HepG2 (cell line): Measurements from ENCODE around the gene VSX1. TPM values are rescaled to one million over a fixed set of nuclear protein-coding genes. Genes with fewer than 3 reads are reported as not detected.

Experiments
- ATAC-seq: fragments of 200-7000 bp; cut with Tn5 transposase; 3 replicates; pipeline ENCODE4 v1.9.1; 2020; ENCODE audit warnings: mild to moderate bottlenecking, moderate library complexity
- BruUV-seq: library from RNA; stranded (reverse); fragments of 400-500 nt; replicated peaks from 2 replicates; lab custom pipeline; 2021; lab: Mats Ljungman, UMichigan
- CTCF ChIA-PET: fragments of 300-600 bp; formaldehyde crosslinking; extraction: SDS; loops from one replicate; lab custom pipeline; 2021; ENCODE audit warnings: low total read pairs, inconsistent platforms, low intra/inter-chr PET ratio; lab: Yijun Ruan, JAX
- POLR2A ChIA-PET: fragments of 350-600 bp; sonication (Branson Sonifier 250); formaldehyde crosslinking; loops from one replicate; lab custom pipeline; 2020; ENCODE audit warnings: antibody characterized with exemption, inconsistent platforms; lab: Yijun Ruan, JAX
- DNase-seq: peaks from one replicate; pipeline ENCODE4 v3.0.0-alpha.2; 2015; ENCODE audit warnings: low spot score
- FAIRE-seq: peaks from 3 replicates; lab custom pipeline; 2011; peaks lifted over from hg19 to GRCh38; lab: Jason Lieb, UNC
- H2AFZ ChIP-seq: one replicate; pipeline ENCODE4 v1.6.1; 2011; ENCODE audit warnings: low read length, inconsistent platforms
- H3K27ac ChIP-seq: fragments of 300-600 bp; 3 replicates; pipeline ENCODE4 v1.8.0; 2011; ENCODE audit warnings: mixed run types, mild to moderate bottlenecking, mixed read lengths, low read length, inconsistent platforms; ENCODE audit not compliant: insufficient read depth; ENCODE audit errors: extremely low read length
- H3K27me3 ChIP-seq, 2 experiments: fragments of 200-600 bp in 1 of 2; 2 replicates in 1 of 2; 3 replicates in 1 of 2; pipeline versions ENCODE4 v1.6.0 to v1.8.0; 2011; ENCODE audit warnings: low read length in 2 of 2, mild to moderate bottlenecking in 2 of 2, moderate library complexity in 2 of 2, inconsistent platforms in 1 of 2; ENCODE audit not compliant: insufficient read depth in 2 of 2, control insufficient read depth in 1 of 2
- H3K36me3 ChIP-seq, 2 experiments: fragments of 200-600 bp in 1 of 2; replicated peaks in 1 of 2; 2 replicates in 1 of 2; 3 replicates in 1 of 2; pipeline versions ENCODE4 v1.5.1 to v1.8.0; 2011; ENCODE audit warnings: low read length in 2 of 2, inconsistent platforms in 1 of 2; ENCODE audit not compliant: insufficient read depth in 2 of 2, control insufficient read depth in 1 of 2
- H3K4me1 ChIP-seq: 2 replicates; pipeline ENCODE4 v1.5.1; 2012; ENCODE audit warnings: low read length, inconsistent platforms; ENCODE audit not compliant: insufficient read depth
- H3K4me2 ChIP-seq: 2 replicates; pipeline ENCODE4 v1.6.0; 2011; ENCODE audit warnings: low read depth, low read length, inconsistent platforms
- H3K4me3 ChIP-seq, 3 experiments: fragments of 200-600 bp in 1 of 3; sonication (generic), shearing (Covaris generic) in 1 of 3; replicated peaks in 1 of 3; 2 replicates each; pipeline ENCODE4 v1.5.1; 2011 to 2016; ENCODE audit warnings: low read length in 3 of 3, inconsistent platforms in 2 of 3, low read depth in 2 of 3, mild to moderate bottlenecking in 2 of 3, control low read depth in 1 of 3, mixed read lengths in 1 of 3; ENCODE audit not compliant: insufficient read depth in 1 of 3
- H3K79me2 ChIP-seq: one replicate; pipeline ENCODE4 v1.6.1; 2011; ENCODE audit warnings: low read length, inconsistent platforms; ENCODE audit not compliant: insufficient read depth
- H3K9ac ChIP-seq: 2 replicates; pipeline ENCODE4 v1.6.0; 2011; ENCODE audit warnings: mild to moderate bottlenecking, low read depth, low read length, inconsistent platforms; ENCODE audit not compliant: insufficient read depth
- H3K9me3 ChIP-seq: 2 replicates; pipeline ENCODE4 v1.5.1; 2012; ENCODE audit warnings: mild to moderate bottlenecking, low read length
- H4K20me1 ChIP-seq: 2 replicates; pipeline ENCODE4 v1.6.0; 2011; ENCODE audit warnings: inconsistent platforms, mild to moderate bottlenecking, low read length, moderate library complexity; ENCODE audit not compliant: insufficient read depth
- BCL6 ChIP-seq: IDR thresholded peaks from 2 replicates; pipeline ENCODE4 v1.6.1; 2016; ENCODE audit warnings: missing genetic modification reagents, missing compliant biosample characterization
- CBX1 ChIP-seq: IDR thresholded peaks from one replicate; pipeline ENCODE4 v1.6.1; 2016; ENCODE audit warnings: antibody characterized with exemption, low read depth
- HDAC2 ChIP-seq: sonication (generic); formaldehyde crosslinking; IDR thresholded peaks from 2 replicates; pipeline ENCODE4 v1.4.0; 2020; ENCODE audit warnings: missing genetic modification reagents
- HNRNPH1 ChIP-seq: fragments of 200-400 bp; formaldehyde crosslinking; optimal IDR thresholded peaks from 2 replicates; pipeline ENCODE3; 2017; ENCODE audit warnings: mild to moderate bottlenecking, low read depth, low read length
- ISL2 ChIP-seq: sonication (generic); formaldehyde crosslinking; IDR thresholded peaks from 2 replicates; pipeline ENCODE4 v1.5.0; 2020; ENCODE audit warnings: missing genetic modification reagents
- KMT2B ChIP-seq: IDR thresholded peaks from 2 replicates; pipeline ENCODE4 v1.6.1; 2016; ENCODE audit warnings: missing genetic modification reagents, missing compliant biosample characterization
- MTF2 ChIP-seq: sonication (generic); formaldehyde crosslinking; IDR thresholded peaks from 2 replicates; pipeline ENCODE4 v1.5.0; 2020; ENCODE audit warnings: missing genetic modification reagents, borderline replicate concordance
- NCOA2 ChIP-seq: sonication (generic); formaldehyde crosslinking; IDR thresholded peaks from 2 replicates; pipeline ENCODE4 v1.8.0; 2022; ENCODE audit warnings: inconsistent platforms
- RFX3 ChIP-seq: IDR thresholded peaks from 2 replicates; pipeline ENCODE4 v1.6.1; 2016; ENCODE audit warnings: missing biosample characterization, missing genetic modification reagents
- SAP130 ChIP-seq: IDR thresholded peaks from 2 replicates; pipeline ENCODE4 v1.6.1; 2016; ENCODE audit warnings: low read depth
- SKI ChIP-seq: fragments of 450-650 bp; IDR thresholded peaks from one replicate; pipeline ENCODE4 v1.6.1; 2018; ENCODE audit warnings: mild to moderate bottlenecking; ENCODE audit not compliant: partially characterized antibody
- SMAD9 ChIP-seq: sonication (generic); formaldehyde crosslinking; IDR thresholded peaks from 2 replicates; pipeline ENCODE4 v1.5.1; 2020; ENCODE audit warnings: mild to moderate bottlenecking, missing genetic modification reagents
- SSRP1 ChIP-seq: IDR thresholded peaks from 2 replicates; pipeline ENCODE4 v1.6.1; 2016; ENCODE audit warnings: control low read depth
- TSC22D2 ChIP-seq: sonication (generic); formaldehyde crosslinking; IDR thresholded peaks from 2 replicates; pipeline ENCODE4 v1.5.1; 2020; ENCODE audit warnings: missing genetic modification reagents, mild to moderate bottlenecking, borderline replicate concordance
- ZNF543 ChIP-seq: sonication (generic); formaldehyde crosslinking; IDR thresholded peaks from 2 replicates; pipeline ENCODE4 v1.4.0; 2020; ENCODE audit warnings: mild to moderate bottlenecking, missing genetic modification reagents
- ZNF879 ChIP-seq: sonication (generic); formaldehyde crosslinking; IDR thresholded peaks from 2 replicates; pipeline ENCODE4 v1.8.1; 2023; ENCODE audit warnings: missing genetic modification reagents
- WGBS: methylation state at CpG from one replicate; pipeline ENCODE4 v1.1.6; 2017; ENCODE audit warnings: low lambda C conversion rate; 5-methylcytosine and 5-hydroxymethylcytosine counted together
- in situ Hi-C: cut with HindIII; loops from 2 replicates; pipeline ENCODE4 v1.10.0; 2017; ENCODE audit warnings: low pct_unique_long_range_greater_than_20kb; ENCODE audit not compliant: extremely low pct_ligation_motif_present
- intact Hi-C: fragments of 100-400 bp; cut with micrococcal nuclease; formaldehyde crosslinking; loops from one replicate; pipeline ENCODE4 v1.10.0; 2022; ENCODE audit not compliant: unreplicated experiment
- polyA plus RNA-seq, 8 experiments: library from polyadenylated mRNA; depleted of rRNA in 3 of 8; stranded (reverse) in 7 of 8; unstranded in 1 of 8; fragments of >200 nt; fragmentation: Illumina TruSeq in 4 of 8; extraction: Trizol in 4 of 8; gene quantifications; 2 replicates each; pipeline versions ENCODE4 v1.2.1 to v1.2.3, GENCODE V29; 2011 to 2016; ENCODE audit warnings: low read depth in 4 of 8, missing spikeins in 1 of 8, mixed read lengths in 1 of 8; ENCODE audit not compliant: insufficient read depth in 1 of 8
- total RNA-seq, 5 experiments: library from RNA; depleted of rRNA; stranded (reverse); fragments of >200 nt; fragmentation: Illumina TruSeq; extraction: Trizol; gene quantifications; 2 replicates each; pipeline ENCODE4 v1.2.3, GENCODE V29; 2016; ENCODE audit warnings: low read depth in 1 of 5
- TF ChIP-seq, protein P1 (sequence below): sonication (generic); formaldehyde crosslinking; conservative IDR thresholded peaks from 2 replicates; pipeline ENCODE4 v1.4.0; 2020; ENCODE audit warnings: mild to moderate bottlenecking, missing genetic modification reagents, moderate library complexity
- TF ChIP-seq, protein P2 (sequence below): fragments of 450-650 bp; IDR thresholded peaks from 2 replicates; pipeline ENCODE4 v1.6.1; 2017; ENCODE audit warnings: mild to moderate bottlenecking

Gene VSX1
- total and polyA plus RNA-seq, 2 of the 13 experiments (the other 11 are each of a cell fraction or from before 2014, with no cell fraction given) = 0.04 TPM; not detected in 1

DNA sequence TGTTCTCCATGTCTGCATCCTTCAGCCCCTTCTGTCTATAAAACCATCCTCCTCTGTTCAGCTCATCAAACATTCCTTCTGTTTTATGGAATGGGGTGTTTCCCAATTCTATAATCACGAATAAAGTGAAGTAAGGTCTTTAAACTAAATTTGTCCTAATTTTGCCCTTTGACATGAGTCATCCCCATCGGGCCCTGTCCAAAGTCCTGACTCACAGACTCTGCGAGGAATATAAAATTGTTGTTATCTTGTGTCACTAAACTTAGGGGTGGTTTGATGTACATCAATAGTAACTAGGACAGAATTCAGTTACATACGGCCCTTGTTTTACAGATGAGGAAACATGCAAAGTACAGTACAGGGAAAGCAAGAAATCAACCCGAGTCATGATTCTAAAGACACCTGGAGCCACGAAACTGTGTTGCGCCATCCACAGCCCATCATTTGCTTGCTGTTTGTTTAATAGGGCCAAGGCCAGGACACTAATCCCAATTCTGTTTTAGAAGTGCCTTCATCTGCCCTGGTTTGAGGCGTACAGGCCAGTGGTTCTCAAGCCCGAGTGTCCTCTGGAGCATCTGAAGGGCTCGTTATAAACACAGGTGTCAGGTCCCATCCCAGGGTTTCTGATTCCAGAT, 26.8 kb downstream of the VSX1 start (continued):
- no peak for TF ChIP-seq MTF2 (CRISPR knock-in tag)
- no peak for TF ChIP-seq SMAD9 (CRISPR knock-in tag)
- TF ChIP-seq HDAC2 = peak; percentile 77; the same call in 1 of the 2 replicates
- peak; percentile 84 for TF ChIP-seq NCOA2 (CRISPR knock-in tag)
- TF ChIP-seq, protein P1, sequence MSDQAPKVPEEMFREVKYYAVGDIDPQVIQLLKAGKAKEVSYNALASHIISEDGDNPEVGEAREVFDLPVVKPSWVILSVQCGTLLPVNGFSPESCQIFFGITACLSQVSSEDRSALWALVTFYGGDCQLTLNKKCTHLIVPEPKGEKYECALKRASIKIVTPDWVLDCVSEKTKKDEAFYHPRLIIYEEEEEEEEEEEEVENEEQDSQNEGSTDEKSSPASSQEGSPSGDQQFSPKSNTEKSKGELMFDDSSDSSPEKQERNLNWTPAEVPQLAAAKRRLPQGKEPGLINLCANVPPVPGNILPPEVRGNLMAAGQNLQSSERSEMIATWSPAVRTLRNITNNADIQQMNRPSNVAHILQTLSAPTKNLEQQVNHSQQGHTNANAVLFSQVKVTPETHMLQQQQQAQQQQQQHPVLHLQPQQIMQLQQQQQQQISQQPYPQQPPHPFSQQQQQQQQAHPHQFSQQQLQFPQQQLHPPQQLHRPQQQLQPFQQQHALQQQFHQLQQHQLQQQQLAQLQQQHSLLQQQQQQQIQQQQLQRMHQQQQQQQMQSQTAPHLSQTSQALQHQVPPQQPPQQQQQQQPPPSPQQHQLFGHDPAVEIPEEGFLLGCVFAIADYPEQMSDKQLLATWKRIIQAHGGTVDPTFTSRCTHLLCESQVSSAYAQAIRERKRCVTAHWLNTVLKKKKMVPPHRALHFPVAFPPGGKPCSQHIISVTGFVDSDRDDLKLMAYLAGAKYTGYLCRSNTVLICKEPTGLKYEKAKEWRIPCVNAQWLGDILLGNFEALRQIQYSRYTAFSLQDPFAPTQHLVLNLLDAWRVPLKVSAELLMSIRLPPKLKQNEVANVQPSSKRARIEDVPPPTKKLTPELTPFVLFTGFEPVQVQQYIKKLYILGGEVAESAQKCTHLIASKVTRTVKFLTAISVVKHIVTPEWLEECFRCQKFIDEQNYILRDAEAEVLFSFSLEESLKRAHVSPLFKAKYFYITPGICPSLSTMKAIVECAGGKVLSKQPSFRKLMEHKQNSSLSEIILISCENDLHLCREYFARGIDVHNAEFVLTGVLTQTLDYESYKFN (CRISPR knock-in tag) = peak; percentile 53
- TF ChIP-seq TSC22D2 = 0 out of 2 replicates have a peak, but pooled peaks have one; percentile 19
- TF ChIP-seq, all 625 proteins: peak for 99

DNA sequence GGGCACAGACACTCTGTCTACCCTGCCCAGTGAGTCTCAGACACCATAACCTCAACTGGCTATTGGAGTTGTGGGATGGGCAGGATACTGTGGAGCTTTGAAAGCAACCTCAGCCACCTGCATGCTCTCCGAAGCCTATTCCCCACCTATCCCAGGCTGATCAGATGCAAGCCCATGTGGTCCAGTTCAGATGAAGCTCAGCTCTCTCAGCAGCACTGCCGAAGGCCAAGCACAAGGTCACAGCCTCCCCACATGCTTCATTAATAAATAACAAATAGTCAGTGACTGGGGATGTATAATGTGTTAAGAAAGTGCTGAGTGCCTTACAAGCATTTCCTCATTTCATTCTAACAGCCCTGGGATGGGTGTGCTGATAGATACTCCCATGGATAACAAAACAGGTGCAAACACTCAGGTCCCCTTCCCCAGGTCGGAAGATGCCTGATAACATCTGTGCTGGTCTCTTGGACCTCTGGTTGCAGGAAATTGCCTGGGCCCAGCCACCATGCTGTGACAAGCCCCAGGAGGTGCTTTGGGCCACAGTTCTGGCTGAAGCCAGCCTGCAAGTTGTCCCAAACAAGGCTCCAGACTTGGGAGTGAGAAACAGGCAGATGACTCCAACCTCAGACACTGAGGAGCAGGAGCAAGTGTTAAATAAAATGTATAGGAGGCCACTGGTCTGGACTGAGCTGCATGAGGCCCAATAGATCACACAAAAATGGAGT, 27.7 kb downstream of the VSX1 start:
- peaks cover 78% of the 10 kb centered on the region for H3K4me1 ChIP-seq
- BruUV-seq = no TSS peak
- H3K9ac ChIP-seq = no peak overlapping the region
- no peak overlapping the region for H2AFZ ChIP-seq
- WGBS = 33% methylated on average over 3 of the region's 3 CpGs
- H4K20me1 ChIP-seq = no peaks in the 10 kb centered on the region; the same call in 1 of the 2 replicates
- H3K27me3 ChIP-seq = peaks cover 0 to 11% of the 10 kb centered on the region in 2 experiments; a peak in 2 of 5 replicates
- no peak overlapping the region for H3K4me3 ChIP-seq
- intact Hi-C loops = no loop called here
- peak; percentile 69 for FAIRE-seq
- no peak overlapping the region for H3K4me2 ChIP-seq
- peak; percentile 7 for ATAC-seq
- no peaks in the 10 kb centered on the region for H3K9me3 ChIP-seq
- no peaks in the 10 kb centered on the region for H3K36me3 ChIP-seq
- peaks cover 3% of the 10 kb centered on the region for H3K79me2 ChIP-seq
- peak; percentile 39 for DNase-seq
- no peak overlapping the region for H3K27ac ChIP-seq
- in situ Hi-C loops = no loop called here
- POLR2A ChIA-PET = interaction anchor here (0.8 to 7.7 kb wide), 5 partner anchors 8 to 141 kb away, joined by 3 to 77 read pairs (median 4); partner anchors contain the start of gene ENTPD6
- CTCF ChIA-PET = interaction anchor here (1.2 kb wide), 1 partner anchor 125 kb away, joined by 3 read pairs; no protein-coding TSS in a partner anchor
- TF ChIP-seq KMT2B (CRISPR knock-in tag) = 0 out of 2 replicates have a peak, but pooled peaks have one; percentile 29
- TF ChIP-seq ZNF879 (CRISPR knock-in tag) = no peak
- no peak for TF ChIP-seq SSRP1 (CRISPR knock-in tag)
- no peak for TF ChIP-seq RFX3
- 0 out of 2 replicates have a peak, but pooled peaks have one; percentile 21 for TF ChIP-seq ZNF543 (CRISPR knock-in tag)
- peak; percentile 40; the same call in 1 of the 2 replicates for TF ChIP-seq SAP130 (CRISPR knock-in tag)
- TF ChIP-seq ISL2 = no peak
- TF ChIP-seq HNRNPH1 = no peak
- no peak for TF ChIP-seq SKI
- TF ChIP-seq, protein P2, sequence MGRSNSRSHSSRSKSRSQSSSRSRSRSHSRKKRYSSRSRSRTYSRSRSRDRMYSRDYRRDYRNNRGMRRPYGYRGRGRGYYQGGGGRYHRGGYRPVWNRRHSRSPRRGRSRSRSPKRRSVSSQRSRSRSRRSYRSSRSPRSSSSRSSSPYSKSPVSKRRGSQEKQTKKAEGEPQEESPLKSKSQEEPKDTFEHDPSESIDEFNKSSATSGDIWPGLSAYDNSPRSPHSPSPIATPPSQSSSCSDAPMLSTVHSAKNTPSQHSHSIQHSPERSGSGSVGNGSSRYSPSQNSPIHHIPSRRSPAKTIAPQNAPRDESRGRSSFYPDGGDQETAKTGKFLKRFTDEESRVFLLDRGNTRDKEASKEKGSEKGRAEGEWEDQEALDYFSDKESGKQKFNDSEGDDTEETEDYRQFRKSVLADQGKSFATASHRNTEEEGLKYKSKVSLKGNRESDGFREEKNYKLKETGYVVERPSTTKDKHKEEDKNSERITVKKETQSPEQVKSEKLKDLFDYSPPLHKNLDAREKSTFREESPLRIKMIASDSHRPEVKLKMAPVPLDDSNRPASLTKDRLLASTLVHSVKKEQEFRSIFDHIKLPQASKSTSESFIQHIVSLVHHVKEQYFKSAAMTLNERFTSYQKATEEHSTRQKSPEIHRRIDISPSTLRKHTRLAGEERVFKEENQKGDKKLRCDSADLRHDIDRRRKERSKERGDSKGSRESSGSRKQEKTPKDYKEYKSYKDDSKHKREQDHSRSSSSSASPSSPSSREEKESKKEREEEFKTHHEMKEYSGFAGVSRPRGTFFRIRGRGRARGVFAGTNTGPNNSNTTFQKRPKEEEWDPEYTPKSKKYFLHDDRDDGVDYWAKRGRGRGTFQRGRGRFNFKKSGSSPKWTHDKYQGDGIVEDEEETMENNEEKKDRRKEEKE = no peak
- TF ChIP-seq BCL6 (CRISPR knock-in tag) = no peak
- TF ChIP-seq CBX1 = no peak
